Ovary (tissue), 3 donors: ENCODE data around the gene KRTAP4-11.

Source experiments
- POLR2A ChIP-seq: fragments of 450-650 bp; IDR thresholded peaks from one replicate; pipeline ENCODE4 v1.6.1; 2017; ENCODE audit warnings: antibody characterized with exemption, mild to moderate bottlenecking, moderate library complexity
- TF ChIP-seq, protein P1 (sequence below), 3 donors: fragments of 450-650 bp in 2 of 3; fragments of 200-600 bp in 1 of 3; IDR thresholded peaks; one replicate each; pipeline versions ENCODE4 v1.5.1 to v1.8.0; 2016 to 2022; ENCODE audit warnings: antibody characterized with exemption in 3 of 3, mild to moderate bottlenecking in 1 of 3
- donor health status: DM: no; HTN: no; CAD: no.

DNA sequence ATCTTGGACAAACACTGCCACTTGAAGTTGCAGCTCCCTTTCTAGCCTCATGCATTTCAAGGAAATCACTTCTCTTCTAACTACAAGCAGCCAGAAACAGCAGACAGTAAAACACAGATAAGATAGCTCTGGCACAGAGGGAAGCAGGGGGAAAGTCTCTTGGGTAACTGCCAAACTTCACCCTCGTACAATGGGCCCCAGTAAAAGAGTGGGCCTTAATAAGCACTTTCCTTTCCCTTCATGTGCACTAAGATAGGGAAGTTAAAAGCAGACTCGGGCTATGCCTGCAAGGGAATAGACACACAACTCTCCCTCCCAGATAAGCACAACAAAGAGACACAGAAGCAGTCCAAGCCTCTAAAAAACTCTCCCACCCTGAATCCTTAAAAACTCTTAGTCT is 35.7 kb upstream of the KRTAP4-11 start:
- no peak for TF ChIP-seq POLR2A
- TF ChIP-seq, protein P1, sequence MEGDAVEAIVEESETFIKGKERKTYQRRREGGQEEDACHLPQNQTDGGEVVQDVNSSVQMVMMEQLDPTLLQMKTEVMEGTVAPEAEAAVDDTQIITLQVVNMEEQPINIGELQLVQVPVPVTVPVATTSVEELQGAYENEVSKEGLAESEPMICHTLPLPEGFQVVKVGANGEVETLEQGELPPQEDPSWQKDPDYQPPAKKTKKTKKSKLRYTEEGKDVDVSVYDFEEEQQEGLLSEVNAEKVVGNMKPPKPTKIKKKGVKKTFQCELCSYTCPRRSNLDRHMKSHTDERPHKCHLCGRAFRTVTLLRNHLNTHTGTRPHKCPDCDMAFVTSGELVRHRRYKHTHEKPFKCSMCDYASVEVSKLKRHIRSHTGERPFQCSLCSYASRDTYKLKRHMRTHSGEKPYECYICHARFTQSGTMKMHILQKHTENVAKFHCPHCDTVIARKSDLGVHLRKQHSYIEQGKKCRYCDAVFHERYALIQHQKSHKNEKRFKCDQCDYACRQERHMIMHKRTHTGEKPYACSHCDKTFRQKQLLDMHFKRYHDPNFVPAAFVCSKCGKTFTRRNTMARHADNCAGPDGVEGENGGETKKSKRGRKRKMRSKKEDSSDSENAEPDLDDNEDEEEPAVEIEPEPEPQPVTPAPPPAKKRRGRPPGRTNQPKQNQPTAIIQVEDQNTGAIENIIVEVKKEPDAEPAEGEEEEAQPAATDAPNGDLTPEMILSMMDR (IDR thresholded peaks at IDR 0.05), result no peak
